OCI-LY7 (cell line): ENCODE data around the gene KIAA1210.

Experiments used
- CTCF ChIP-seq: fragments of 200-600 bp; sonication (generic); conservative IDR thresholded peaks from 2 replicates; pipeline ENCODE4 v1.5.1; 2014; ENCODE audit warnings: mild to moderate bottlenecking, antibody characterized with exemption, low read length, moderate library complexity, mixed read lengths
- EZH2phosphoT487 ChIP-seq: fragments of 200-600 bp; sonication (generic); IDR thresholded peaks from 2 replicates; pipeline ENCODE4 v1.6.1; 2018; ENCODE audit warnings: low read depth, borderline replicate concordance, mild to moderate bottlenecking, mixed run types, antibody characterized with exemption, low read length, moderate library complexity, mixed read lengths

GRCh38 chrX:119168104-119168503 is 40.5 kb upstream of the KIAA1210 start:
- TF ChIP-seq CTCF (no peak), EZH2phosphoT487 (no peak)
